Activated CD8-positive, alpha-beta T cell treated with anti-CD3 and anti-CD28 coated beads for 36 hours (primary cell): ENCODE measurements around the gene INPP5F. TPM values are rescaled to one million over a fixed set of nuclear protein-coding genes. Genes with fewer than 3 reads are reported as not detected.
A peak's percentile ranks its signal among the peaks of the same experiment; 100 is the strongest.

Experiments
- ATAC-seq: fragments of 200-7000 bp; cut with Tn5 transposase; one replicate; pipeline ENCODE4 v1.10.0; 2021; ENCODE audit warnings: mild to moderate bottlenecking, moderate library complexity
- CTCF ChIA-PET: fragments of 350-600 bp; sonication (Branson Sonifier 250); formaldehyde crosslinking; loops from one replicate; lab custom pipeline; 2021; ENCODE audit warnings: antibody characterized with exemption; lab: Charles Lee
- POLR2A ChIA-PET: fragments of 350-600 bp; sonication (Branson Sonifier 250); formaldehyde crosslinking; loops from one replicate; lab custom pipeline; 2021; ENCODE audit warnings: antibody characterized with exemption; lab: Charles Lee
- DNase-seq: peaks from one replicate; pipeline ENCODE4 v3.0.0-alpha.2; 2020
- H3K27ac Mint-ChIP-seq: one replicate; pipeline ENCODE4 v1.8.0; 2021; ENCODE audit warnings: mild to moderate bottlenecking, mixed read lengths
- H3K27me3 Mint-ChIP-seq: one replicate; pipeline ENCODE4 v1.8.0; 2021; ENCODE audit warnings: mixed read lengths
- H3K36me3 Mint-ChIP-seq: one replicate; pipeline ENCODE4 v1.8.0; 2021; ENCODE audit warnings: low read depth, mixed read lengths
- H3K4me1 Mint-ChIP-seq: one replicate; pipeline ENCODE4 v1.8.0; 2021; ENCODE audit warnings: low read depth, mixed read lengths
- H3K4me3 Mint-ChIP-seq: one replicate; pipeline ENCODE4 v1.8.0; 2021; ENCODE audit warnings: mild to moderate bottlenecking, moderate library complexity, mixed read lengths
- H3K9me3 Mint-ChIP-seq: one replicate; pipeline ENCODE4 v1.8.0; 2021; ENCODE audit warnings: mixed read lengths
- CTCF ChIP-seq: fragments of 200-600 bp; IDR thresholded peaks from one replicate; pipeline ENCODE4 v1.8.0; 2022; ENCODE audit warnings: antibody characterized with exemption, mild to moderate bottlenecking
- intact Hi-C: fragments of 100-400 bp; cut with micrococcal nuclease; formaldehyde crosslinking; loops from one replicate; pipeline ENCODE4 v1.10.0; 2022
- total RNA-seq, 2 experiments: library from RNA; stranded (reverse); gene quantifications; one replicate each; pipeline ENCODE4 v1.2.3, GENCODE V29; 2021

Gene INPP5F
- total RNA-seq, 2 experiments from 2014 or later, result 10.7 TPM

GRCh38 chr10:119723624-119724023, 2.2 kb upstream of the INPP5F start:
- peaks cover 4% of the 10 kb centered on the region for H3K9me3 Mint-ChIP-seq

GRCh38 chr10:119724593-119725516, 995 bp upstream of the INPP5F start:
- H3K4me1 Mint-ChIP-seq, result peaks cover 41% of the 10 kb centered on the region
- H3K36me3 Mint-ChIP-seq, result peaks cover 2% of the 10 kb centered on the region
- peak overlapping the region; percentile 82 for H3K4me3 Mint-ChIP-seq
- no peak for TF ChIP-seq CTCF
- no peak for DNase-seq
- intact Hi-C loops, result loop anchor here (5.0 kb wide), 1 partner anchor 38 kb away; no protein-coding TSS in a partner anchor
- ChIA-PET POLR2A (interaction anchor here (0.5 to 3.8 kb wide), 13 partner anchors 11 to 276 kb away, joined by 3 to 33 read pairs (median 3); partner anchors contain the start of gene MCMBP), CTCF (interaction anchor here (0.9 to 6.6 kb wide), 8 partner anchors 10 to 135 kb away, joined by 3 to 42 read pairs (median 10); no protein-coding TSS in a partner anchor)
- H3K27ac Mint-ChIP-seq, result peak overlapping the region; percentile 75
- peaks cover 4% of the 10 kb centered on the region for H3K9me3 Mint-ChIP-seq
- no peak for ATAC-seq
- no peaks in the 10 kb centered on the region for H3K27me3 Mint-ChIP-seq

More at GRCh38 chr10:119723624-119724023, 2.2 kb upstream of the INPP5F start:
- no peak for TF ChIP-seq CTCF
- Mint-ChIP-seq H3K4me3 (no peak overlapping the region), H3K36me3 (peaks cover 2% of the 10 kb centered on the region), H3K27me3 (no peaks in the 10 kb centered on the region), H3K27ac (no peak overlapping the region), H3K4me1 (peaks cover 37% of the 10 kb centered on the region)
- DNase-seq, result no peak
- intact Hi-C loops, result no loop called here
- CTCF ChIA-PET, result interaction anchor here (0.9 to 6.6 kb wide), 3 partner anchors 9 to 37 kb away, joined by 3 to 42 read pairs (median 26); no protein-coding TSS in a partner anchor
- no peak for ATAC-seq
- POLR2A ChIA-PET, result interaction anchor here (1.5 to 3.8 kb wide), 2 partner anchors 17 to 125 kb away, joined by 3 to 33 read pairs; no protein-coding TSS in a partner anchor

GRCh38 chr10:119725517-119725827, 378 bp upstream of the INPP5F start:
- intact Hi-C loops, result loop anchor here (5.0 kb wide), 1 partner anchor 38 kb away; no protein-coding TSS in a partner anchor
- Mint-ChIP-seq H3K4me1 (peaks cover 41% of the 10 kb centered on the region), H3K27me3 (no peaks in the 10 kb centered on the region), H3K4me3 (peak overlapping the region; percentile 82), H3K27ac (peak overlapping the region; percentile 75), H3K9me3 (peaks cover 2% of the 10 kb centered on the region), H3K36me3 (peaks cover 4% of the 10 kb centered on the region)
- CTCF ChIA-PET, result interaction anchor here (1.1 to 6.6 kb wide), 8 partner anchors 10 to 134 kb away, joined by 3 to 42 read pairs (median 10); no protein-coding TSS in a partner anchor
- POLR2A ChIA-PET, result interaction anchor here (0.5 to 3.8 kb wide), 12 partner anchors 11 to 147 kb away, joined by 3 to 33 read pairs (median 3); partner anchors contain the start of gene MCMBP
- DNase-seq (no peak), ATAC-seq (no peak)
- TF ChIP-seq CTCF, result no peak

GRCh38 chr10:119726676-119727261, 919 bp downstream of the INPP5F start:
- Mint-ChIP-seq H3K27me3 (no peaks in the 10 kb centered on the region), H3K36me3 (peaks cover 2% of the 10 kb centered on the region), H3K4me3 (peak overlapping the region; percentile 82), H3K27ac (peak overlapping the region; percentile 76), H3K9me3 (no peaks in the 10 kb centered on the region), H3K4me1 (peaks cover 41% of the 10 kb centered on the region)
- ChIA-PET CTCF (interaction anchor here (1.1 to 6.6 kb wide), 7 partner anchors 8 to 133 kb away, joined by 4 to 42 read pairs (median 13); no protein-coding TSS in a partner anchor), POLR2A (interaction anchor here (1.0 to 3.8 kb wide), 6 partner anchors 11 to 55 kb away, joined by 3 to 33 read pairs (median 6); no protein-coding TSS in a partner anchor)
- no peak for TF ChIP-seq CTCF
- peak; percentile 32 for DNase-seq
- intact Hi-C loops, result loop anchor here (5.0 kb wide), 1 partner anchor 39 kb away; no protein-coding TSS in a partner anchor
- no peak for ATAC-seq
